Measurements from ENCODE around the gene RAB7A. TPM values are rescaled to one million over a fixed set of nuclear protein-coding genes. Genes with fewer than 3 reads are reported as not detected.

RAB7A gene
- total and polyA plus RNA-seq, 2 of the 8 experiments (the other 6 are each of a cell fraction or from before 2014, with no cell fraction given), result 179 to 195 TPM

- Histone ChIP-seq H2BK15ac (ENCODE audit: low read length) (no peak overlapping the region), H3K9me3 (ENCODE audit: insufficient read depth in 2 of 2, low read depth in 1 of 2, low read length in 1 of 2) (no peaks in the 10 kb centered on the region), H3K27me3 (replicated peaks in 1 of 4; ENCODE audit: control insufficient read depth in 3 of 4, extremely low read depth in 1 of 4, insufficient read depth in 3 of 4, low read length in 3 of 4) (no peaks in the 10 kb centered on the region), H3K79me2 (ENCODE audit: control insufficient read depth in 1 of 2, insufficient read depth in 2 of 2, low read length in 2 of 2) (no peaks in the 10 kb centered on the region; a peak in 1 of 4 replicates), H4K5ac (ENCODE audit: insufficient read length, low read depth, low read length) (no peak overlapping the region), H3K4me2 (ENCODE audit: insufficient read depth in 1 of 2, low read depth in 2 of 2, low read length in 2 of 2) (no peak overlapping the region), H2BK20ac (ENCODE audit: low read length) (no peak overlapping the region), H2BK5ac (ENCODE audit: low read depth, low read length) (no peak overlapping the region), H2AK5ac (ENCODE audit: low read depth, low read length) (no peak overlapping the region), H3K14ac (ENCODE audit: insufficient read length) (no peak overlapping the region), H4K91ac (replicated peaks; ENCODE audit: insufficient read length, low read length) (no peak overlapping the region), H3K36me3 (ENCODE audit: control insufficient read depth in 2 of 4, insufficient read depth in 4 of 4, low read length in 3 of 4) (peaks cover 0 to 11% (median 1%) of the 10 kb centered on the region in 4 experiments; a peak in 4 of 8 replicates), H3K23me2 (ENCODE audit: low read depth, low read length) (no peaks in the 10 kb centered on the region), H2BK12ac (ENCODE audit: low read depth, low read length) (no peak overlapping the region), H3K4ac (replicated peaks; ENCODE audit: insufficient read length, low read depth, low read length) (no peak overlapping the region), H3K9ac (replicated peaks in 1 of 4; ENCODE audit: extremely low read depth in 1 of 4, low read depth in 3 of 4, low read length in 3 of 4) (no peak overlapping the region), H3K79me1 (ENCODE audit: low read depth, low read length) (no peaks in the 10 kb centered on the region), H3K18ac (ENCODE audit: extremely low read depth, low read length) (no peak overlapping the region), H2AFZ (ENCODE audit: low read length) (no peak overlapping the region), H3K4me3 (ENCODE audit: extremely low read depth in 1 of 4, insufficient read depth in 2 of 4, low read depth in 3 of 4, low read length in 4 of 4) (no peak overlapping the region), H3K56ac (replicated peaks; ENCODE audit: insufficient read length, low read depth, low read length) (no peak overlapping the region), H2BK120ac (replicated peaks; ENCODE audit: low read depth, low read length) (no peak overlapping the region), H3K4me1 (replicated peaks in 1 of 4; ENCODE audit: control insufficient read depth in 3 of 4, insufficient read depth in 4 of 4, low read length in 3 of 4) (no peaks in the 10 kb centered on the region), H4K8ac (ENCODE audit: extremely low read depth, insufficient read depth, low read length) (no peak overlapping the region; the same call in 1 of the 2 replicates), H3K23ac (ENCODE audit: insufficient read length) (no peak overlapping the region), H4K20me1 (replicated peaks in 1 of 2; ENCODE audit: control insufficient read depth in 1 of 2, insufficient read depth in 2 of 2, low read length in 2 of 2) (peaks cover 0 to 2% of the 10 kb centered on the region in 2 experiments), H3K27ac (ENCODE audit: low read depth, low read length) (no peak overlapping the region)
- no peak for DNase-seq (ENCODE audit: low read depth in 1 of 2, low spot score in 2 of 2)
- no peak for FAIRE-seq
- WGBS, 2 experiments (ENCODE audit: extremely low coverage in 1 of 2, insufficient coverage in 1 of 2, insufficient read length in 1 of 2, insufficient replicate concordance in 2 of 2, low coverage in 1 of 2, low lambda C conversion rate in 2 of 2, missing lambda C conversion rate in 1 of 2), result 80% methylated on average over 6 of the region's 6 CpGs; no CpG with 5 or more reads in 1 of the 2 experiments
- CTCF ChIA-PET (ENCODE audit: partially characterized antibody), result interaction anchor here (0.9 to 1.4 kb wide), 3 partner anchors 21 to 42 kb away, joined by 3 to 4 read pairs (median 3); no protein-coding TSS in a partner anchor
- POLR2A ChIA-PET (ENCODE audit: partially characterized antibody), result interaction anchor here (1.2 to 1.6 kb wide), 3 partner anchors 18 to 205 kb away, joined by 3 to 4 read pairs (median 3); partner anchors contain the start of gene ACAD9
- no peak for TF ChIP-seq POLR2A (IDR thresholded peaks at IDR 0.05; ENCODE audit: control extremely low read depth in 1 of 2, low read depth in 2 of 2, low read length in 2 of 2)
- no peak for TF ChIP-seq CTBP2 (IDR thresholded peaks at IDR 0.05; ENCODE audit: borderline replicate concordance, insufficient read depth, insufficient read length, low read length)
- no peak for TF ChIP-seq SIX5 (IDR thresholded peaks at IDR 0.05; ENCODE audit: low read depth, low read length)
- TF ChIP-seq BACH1 (IDR thresholded peaks at IDR 0.05; ENCODE audit: low read length), result no peak
- TF ChIP-seq EGR1 (IDR thresholded peaks at IDR 0.05; ENCODE audit: borderline replicate concordance, low read depth, low read length), result no peak
- TF ChIP-seq E2F6 (IDR thresholded peaks at IDR 0.05), result no peak
- TF ChIP-seq CBX8 (IDR thresholded peaks at IDR 0.05; ENCODE audit: borderline replicate concordance, low read depth, low read length), result no peak
- TF ChIP-seq RFX5 (IDR thresholded peaks at IDR 0.05; ENCODE audit: borderline replicate concordance, low read depth, low read length), result no peak
- no peak for TF ChIP-seq SIN3A (conservative IDR thresholded peaks at IDR 0.05 in 1 of 2, IDR thresholded peaks at IDR 0.05 in 1 of 2; ENCODE audit: low read depth in 1 of 2, low read length in 2 of 2)
- TF ChIP-seq ATF2 (IDR thresholded peaks at IDR 0.05; ENCODE audit: low read length), result no peak
- TF ChIP-seq SP4 (IDR thresholded peaks at IDR 0.05; ENCODE audit: low read length), result no peak
These were observed 97.0 kb downstream of the RAB7A start for GRCh38 chr3:128823008-128823407.

Data from H1 (cell line).